ENCODE data around the gene DGCR2. TPM values are rescaled to one million over a fixed set of nuclear protein-coding genes. Genes with fewer than 3 reads are reported as not detected.

The DGCR2 gene
- total and polyA plus RNA-seq, 3 experiments from 2014 or later: 26.9 to 51.7 (median 28.4) TPM

DNA sequence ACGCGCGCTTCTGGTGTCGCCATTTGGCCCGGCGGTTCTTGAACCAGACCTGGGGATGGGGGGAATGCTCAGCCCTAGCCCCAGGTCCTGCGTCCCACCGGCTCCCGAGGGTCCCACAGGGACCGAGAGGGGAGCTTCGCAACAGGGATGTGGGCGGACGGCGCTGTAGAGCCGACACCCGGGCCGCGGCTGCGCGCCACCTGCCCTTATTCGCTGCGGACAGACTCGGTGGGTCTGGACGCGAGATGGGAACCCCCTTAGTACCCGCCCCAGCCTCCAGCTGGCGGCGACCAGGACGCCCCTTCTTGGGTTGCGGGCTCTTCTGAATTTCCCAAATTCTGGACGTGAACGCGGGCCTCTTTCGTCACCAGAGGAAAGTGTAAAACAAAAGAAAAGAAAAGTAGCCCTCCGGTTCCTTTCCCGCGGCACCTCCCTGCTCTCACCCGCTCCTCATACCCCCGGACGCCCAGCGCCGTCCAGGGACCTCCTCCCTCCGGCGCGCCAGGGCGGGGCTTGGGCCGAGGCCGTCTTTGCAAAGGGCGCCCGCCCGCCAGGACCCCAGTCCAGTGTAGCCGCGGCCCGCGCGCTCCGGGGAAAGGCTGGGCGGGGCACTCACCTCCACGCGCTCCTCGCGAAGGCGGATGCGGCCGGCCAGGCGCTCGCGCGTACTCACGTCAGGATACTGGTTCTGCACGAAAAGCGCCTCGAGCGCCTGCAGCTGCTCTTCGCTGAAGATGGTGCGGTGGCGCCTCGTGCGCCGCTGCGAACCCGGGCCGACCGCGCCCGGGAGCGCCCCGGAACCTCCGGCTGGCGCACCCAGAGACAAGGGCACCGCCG, 27.1 kb upstream of the DGCR2 start:
- Histone ChIP-seq H3K9me3 (ENCODE audit: low read length) (no peaks in the 10 kb centered on the region), H3K4me3 (ENCODE audit: low read length) (no peak overlapping the region), H3K36me3 (ENCODE audit: insufficient read depth, low read length) (no peaks in the 10 kb centered on the region), H3K27me3 (ENCODE audit: insufficient read depth, low read length, poor library complexity, severe bottlenecking) (peaks cover 17% of the 10 kb centered on the region), H3K27ac (ENCODE audit: low read depth, low read length) (no peak overlapping the region), H3K4me1 (ENCODE audit: insufficient read depth, low read length) (peaks cover 5% of the 10 kb centered on the region)
- ChIA-PET POLR2A (no interaction called here), CTCF (interaction anchor here (2.2 kb wide), 1 partner anchor 480 kb away, joined by 9 read pairs; no protein-coding TSS in a partner anchor)
- Mint-ChIP-seq H3K27ac (no peak overlapping the region), H3K4me3 (peak overlapping the region in 5 of 7 donors; percentile 16 to 54 (median 53)), H3K4me1 (peaks cover 7 to 23% (median 14%) of the 10 kb centered on the region in 3 donors), H3K9me3 (peaks cover 0 to 4% (median 0%) of the 10 kb centered on the region in 5 donors), H3K36me3 (peaks cover 0 to 4% (median 3%) of the 10 kb centered on the region in 3 donors), H3K27me3 (peaks cover 32 to 36% of the 10 kb centered on the region in 2 donors)
- peak in 3 of 5 donors; percentile 13 to 26 (median 20) for DNase-seq

GRCh38 chr22:19148417-19149046, 26.3 kb upstream of the DGCR2 start:
- Histone ChIP-seq H3K4me3 (ENCODE audit: low read length) (no peak overlapping the region), H3K9me3 (ENCODE audit: low read length) (no peaks in the 10 kb centered on the region), H3K4me1 (ENCODE audit: insufficient read depth, low read length) (peaks cover 11% of the 10 kb centered on the region), H3K36me3 (ENCODE audit: insufficient read depth, low read length) (no peaks in the 10 kb centered on the region), H3K27me3 (ENCODE audit: insufficient read depth, low read length, poor library complexity, severe bottlenecking) (peaks cover 17% of the 10 kb centered on the region), H3K27ac (ENCODE audit: low read depth, low read length) (no peak overlapping the region)
- no peak for DNase-seq
- CTCF ChIA-PET: interaction anchor here (2.2 kb wide), 1 partner anchor 481 kb away, joined by 9 read pairs; no protein-coding TSS in a partner anchor
- H3K9me3 Mint-ChIP-seq: peaks cover 0 to 4% (median 0%) of the 10 kb centered on the region in 5 donors
- H3K4me1 Mint-ChIP-seq: peaks cover 14 to 29% (median 20%) of the 10 kb centered on the region in 3 donors
- POLR2A ChIA-PET: no interaction called here
- no peak overlapping the region for H3K27ac Mint-ChIP-seq
- H3K36me3 Mint-ChIP-seq: peaks cover 2 to 8% (median 4%) of the 10 kb centered on the region in 3 donors
- H3K27me3 Mint-ChIP-seq: peaks cover 27 to 33% of the 10 kb centered on the region in 2 donors
- peak overlapping the region in 4 of 7 donors; percentile 22 to 54 (median 42) for H3K4me3 Mint-ChIP-seq

GRCh38 chr22:19147195-19147780, 25.1 kb upstream of the DGCR2 start:
- H3K9me3 ChIP-seq (ENCODE audit: low read length): no peaks in the 10 kb centered on the region
- Mint-ChIP-seq H3K27ac (peak overlapping the region in 1 of 8 donors; percentile 71), H3K27me3 (peaks cover 19 to 25% of the 10 kb centered on the region in 2 donors), H3K4me1 (peaks cover 18 to 33% (median 22%) of the 10 kb centered on the region in 3 donors), H3K4me3 (peak overlapping the region in 2 of 7 donors; percentile 10 to 45), H3K9me3 (peaks cover 0 to 4% (median 0%) of the 10 kb centered on the region in 5 donors), H3K36me3 (peaks cover 2 to 12% (median 4%) of the 10 kb centered on the region in 3 donors)
- no peak overlapping the region for H3K27ac ChIP-seq (ENCODE audit: low read depth, low read length)
- peaks cover 12% of the 10 kb centered on the region for H3K27me3 ChIP-seq (ENCODE audit: insufficient read depth, low read length, poor library complexity, severe bottlenecking)
- H3K4me3 ChIP-seq (ENCODE audit: low read length): no peak overlapping the region
- CTCF ChIA-PET: interaction anchor here (1.5 to 2.2 kb wide), 2 partner anchors 15 to 482 kb away, joined by 3 to 9 read pairs; no protein-coding TSS in a partner anchor
- peaks cover 19% of the 10 kb centered on the region for H3K4me1 ChIP-seq (ENCODE audit: insufficient read depth, low read length)
- H3K36me3 ChIP-seq (ENCODE audit: insufficient read depth, low read length): peaks cover 4% of the 10 kb centered on the region
- POLR2A ChIA-PET: no interaction called here
- no peak for DNase-seq

DNA sequence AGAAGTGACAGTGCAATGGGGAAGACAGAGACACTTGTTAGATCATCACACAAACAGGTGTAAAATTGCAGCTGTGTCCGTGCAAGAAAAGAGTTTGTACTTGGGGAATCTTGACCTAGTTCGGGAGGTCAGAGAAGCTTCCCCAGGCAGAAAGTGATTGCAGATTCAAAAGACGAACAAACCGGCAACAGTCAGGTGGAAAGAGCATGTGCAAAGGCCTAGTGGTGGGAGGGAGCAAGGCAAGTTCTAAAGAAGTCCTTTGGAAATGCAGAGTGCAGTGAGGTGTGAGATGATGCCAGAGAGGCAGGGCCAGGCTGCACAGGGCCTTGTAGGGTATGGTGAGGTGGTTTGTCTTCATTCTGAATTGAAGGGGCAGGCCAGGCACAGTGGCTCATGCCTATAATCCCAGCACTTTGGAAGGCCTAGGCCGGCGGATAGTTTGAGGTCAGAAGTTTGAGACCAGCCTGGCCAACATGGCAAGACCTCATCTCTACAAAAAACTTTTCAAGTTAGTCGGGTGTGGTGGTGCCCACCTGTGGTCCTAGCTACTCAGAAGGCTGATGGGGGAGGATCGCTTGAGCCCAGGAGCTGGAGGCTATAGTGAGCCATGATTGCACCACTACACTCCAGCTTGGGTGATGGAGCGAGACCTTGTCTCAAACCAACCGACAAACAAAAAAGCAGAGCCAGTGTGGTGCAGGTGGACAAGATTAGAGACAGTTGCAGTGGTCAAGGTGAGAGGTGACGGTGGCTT, 24.2 kb upstream of the DGCR2 start:
- POLR2A ChIA-PET: no interaction called here
- Mint-ChIP-seq H3K36me3 (peaks cover 0 to 19% (median 4%) of the 10 kb centered on the region in 3 donors), H3K27ac (no peak overlapping the region), H3K4me3 (no peak overlapping the region), H3K4me1 (peaks cover 21 to 33% (median 21%) of the 10 kb centered on the region in 3 donors), H3K9me3 (no peaks in the 10 kb centered on the region), H3K27me3 (peaks cover 10 to 17% of the 10 kb centered on the region in 2 donors)
- Histone ChIP-seq H3K9me3 (ENCODE audit: low read length) (no peaks in the 10 kb centered on the region), H3K27me3 (ENCODE audit: insufficient read depth, low read length, poor library complexity, severe bottlenecking) (peaks cover 6% of the 10 kb centered on the region), H3K36me3 (ENCODE audit: insufficient read depth, low read length) (peaks cover 8% of the 10 kb centered on the region), H3K27ac (ENCODE audit: low read depth, low read length) (no peak overlapping the region), H3K4me1 (ENCODE audit: insufficient read depth, low read length) (peaks cover 22% of the 10 kb centered on the region), H3K4me3 (ENCODE audit: low read length) (no peak overlapping the region)
- CTCF ChIA-PET: interaction anchor here (1.5 to 3.7 kb wide), 5 partner anchors 14 to 485 kb away, joined by 3 to 26 read pairs (median 9); partner anchors contain the start of gene SLC25A1
- no peak for DNase-seq

DNA sequence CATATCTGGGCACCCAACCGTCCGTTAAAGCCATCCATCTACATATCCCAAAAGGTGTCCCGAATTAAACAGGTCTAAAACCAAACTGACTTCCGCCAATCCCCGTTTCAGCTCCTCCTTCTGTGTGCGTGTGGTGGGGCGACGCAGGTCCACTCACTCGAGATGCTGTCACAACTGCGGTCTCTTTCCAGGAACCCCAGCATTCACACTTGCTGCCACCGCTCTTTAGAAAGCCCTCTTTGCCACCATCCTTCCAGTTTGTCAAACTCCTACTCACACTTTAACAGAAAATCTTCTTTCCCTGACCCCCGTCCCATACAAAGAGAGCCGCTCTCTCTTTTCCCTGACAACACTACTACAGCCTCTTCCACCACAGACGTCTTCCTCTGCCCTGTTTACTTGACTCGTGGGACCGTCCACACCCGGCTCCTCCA, 21.8 kb upstream of the DGCR2 start:
- H3K27me3 ChIP-seq (ENCODE audit: insufficient read depth, low read length, poor library complexity, severe bottlenecking): no peaks in the 10 kb centered on the region
- Mint-ChIP-seq H3K36me3 (peaks cover 0 to 43% (median 6%) of the 10 kb centered on the region in 3 donors), H3K4me1 (peaks cover 16 to 29% (median 22%) of the 10 kb centered on the region in 3 donors), H3K27ac (peak overlapping the region; percentile 84 to 100 (median 98)), H3K9me3 (no peaks in the 10 kb centered on the region), H3K4me3 (peak overlapping the region; percentile 94 to 100 (median 99)), H3K27me3 (peaks cover 0 to 8% of the 10 kb centered on the region in 2 donors)
- ChIA-PET POLR2A (interaction anchor here (0.9 to 1.8 kb wide), 4 partner anchors 22 to 335 kb away, joined by 5 to 14 read pairs (median 6); partner anchors contain the start of genes CDC45, DGCR2 and UFD1), CTCF (interaction anchor here (0.8 to 3.7 kb wide), 19 partner anchors 9 to 487 kb away, joined by 3 to 26 read pairs (median 4); partner anchors contain the start of genes CDC45, DGCR2, SLC25A1 and UFD1)
- H3K4me3 ChIP-seq (ENCODE audit: low read length): peak overlapping the region; percentile 84
- peaks cover 28% of the 10 kb centered on the region for H3K36me3 ChIP-seq (ENCODE audit: insufficient read depth, low read length)
- H3K9me3 ChIP-seq (ENCODE audit: low read length): no peaks in the 10 kb centered on the region
- peak overlapping the region; percentile 93 for H3K27ac ChIP-seq (ENCODE audit: low read depth, low read length)
- peaks cover 20% of the 10 kb centered on the region for H3K4me1 ChIP-seq (ENCODE audit: insufficient read depth, low read length)
- peak in 4 of 5 donors; percentile 14 to 58 (median 28) for DNase-seq

- Mint-ChIP-seq H3K27ac (peak overlapping the region in 6 of 8 donors; percentile 35 to 99 (median 67)), H3K4me3 (peak overlapping the region; percentile 10 to 100 (median 95)), H3K36me3 (peaks cover 0 to 49% (median 6%) of the 10 kb centered on the region in 3 donors), H3K4me1 (peaks cover 16 to 27% (median 22%) of the 10 kb centered on the region in 3 donors), H3K9me3 (no peaks in the 10 kb centered on the region), H3K27me3 (peaks cover 0 to 5% of the 10 kb centered on the region in 2 donors)
- no peak overlapping the region for H3K27ac ChIP-seq (ENCODE audit: low read depth, low read length)
- no peaks in the 10 kb centered on the region for H3K27me3 ChIP-seq (ENCODE audit: insufficient read depth, low read length, poor library complexity, severe bottlenecking)
- H3K4me3 ChIP-seq (ENCODE audit: low read length): no peak overlapping the region
- DNase-seq: no peak
- H3K36me3 ChIP-seq (ENCODE audit: insufficient read depth, low read length): peaks cover 34% of the 10 kb centered on the region
- POLR2A ChIA-PET: interaction anchor here (1.8 kb wide), 1 partner anchor 21 kb away, joined by 14 read pairs; the partner anchor contains the start of gene DGCR2
- CTCF ChIA-PET: interaction anchor here (1.7 to 3.7 kb wide), 3 partner anchors 21 to 488 kb away, joined by 6 to 26 read pairs (median 10); partner anchors contain the start of gene DGCR2
- H3K9me3 ChIP-seq (ENCODE audit: low read length): no peaks in the 10 kb centered on the region
- H3K4me1 ChIP-seq (ENCODE audit: insufficient read depth, low read length): peaks cover 17% of the 10 kb centered on the region
Observed at GRCh38 chr22:19143212-19143611, 21.0 kb upstream of the DGCR2 start.

DNA sequence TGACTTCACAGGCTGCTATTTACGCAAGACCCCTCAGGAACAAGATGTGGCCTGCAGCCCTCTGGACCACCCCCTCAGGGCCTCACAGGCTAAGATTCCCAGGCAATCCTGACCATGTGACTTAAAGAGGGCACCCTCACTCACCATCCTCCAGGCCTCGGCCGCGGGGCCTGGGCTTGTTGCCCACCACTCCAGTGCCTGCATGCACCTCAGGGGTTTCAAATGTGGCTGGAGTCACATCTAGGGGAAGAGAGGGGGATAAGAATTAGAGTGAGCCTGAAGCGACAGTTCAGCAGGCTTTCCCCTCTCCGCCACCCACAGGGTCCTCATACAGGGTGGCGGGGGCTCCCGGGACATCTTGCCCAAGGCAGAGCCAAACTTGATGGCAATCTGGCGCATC, 20.2 kb upstream of the DGCR2 start:
- Histone ChIP-seq H3K4me1 (ENCODE audit: insufficient read depth, low read length) (peaks cover 17% of the 10 kb centered on the region), H3K9me3 (ENCODE audit: low read length) (no peaks in the 10 kb centered on the region), H3K27me3 (ENCODE audit: insufficient read depth, low read length, poor library complexity, severe bottlenecking) (no peaks in the 10 kb centered on the region), H3K36me3 (ENCODE audit: insufficient read depth, low read length) (peaks cover 42% of the 10 kb centered on the region), H3K27ac (ENCODE audit: low read depth, low read length) (no peak overlapping the region), H3K4me3 (ENCODE audit: low read length) (no peak overlapping the region)
- DNase-seq: no peak
- peak overlapping the region; percentile 29 to 79 (median 53) for H3K4me3 Mint-ChIP-seq
- POLR2A ChIA-PET: no interaction called here
- no peaks in the 10 kb centered on the region for H3K9me3 Mint-ChIP-seq
- CTCF ChIA-PET: no interaction called here
- peaks cover 16 to 27% (median 22%) of the 10 kb centered on the region in 3 donors for H3K4me1 Mint-ChIP-seq
- peaks cover 0 to 4% of the 10 kb centered on the region in 2 donors for H3K27me3 Mint-ChIP-seq
- peak overlapping the region in 2 of 8 donors; percentile 56 to 63 for H3K27ac Mint-ChIP-seq
- peaks cover 0 to 57% (median 6%) of the 10 kb centered on the region in 3 donors for H3K36me3 Mint-ChIP-seq
